ENCODE results near the gene SLC17A9. TPM values are rescaled to one million over a fixed set of nuclear protein-coding genes. Genes with fewer than 3 reads are reported as not detected.

The SLC17A9 gene
- total RNA-seq, 1 donor from 2014 or later = 1.2 TPM

DNA sequence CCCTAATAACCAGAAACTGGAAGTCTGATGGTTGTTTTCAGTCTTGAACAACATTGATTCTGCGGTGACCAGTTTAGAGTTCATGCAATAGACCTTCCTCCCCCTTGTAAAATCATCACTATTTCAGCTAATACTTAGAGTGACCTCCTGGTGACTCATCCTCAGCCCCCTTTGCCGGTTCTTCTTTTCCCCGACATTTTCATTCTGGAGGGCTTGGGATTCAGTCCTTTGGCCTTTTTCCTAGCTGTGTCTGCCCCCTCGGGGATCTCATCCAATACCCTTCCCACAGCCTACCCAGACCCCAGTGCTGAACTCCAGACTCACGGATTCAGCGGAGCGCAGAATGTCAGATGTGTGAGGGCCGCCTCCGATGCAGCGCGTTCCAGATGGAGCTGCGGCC is 61.8 kb downstream of the SLC17A9 start:
- Mint-ChIP-seq H3K9me3 (ENCODE audit: low read depth) (peaks cover 12% of the 10 kb centered on the region), H3K36me3 (ENCODE audit: low read depth) (peaks cover 9% of the 10 kb centered on the region), H3K4me3 (ENCODE audit: unreplicated experiment) (no peak overlapping the region), H3K4me1 (ENCODE audit: low read depth) (peaks cover 5% of the 10 kb centered on the region), H3K27ac (ENCODE audit: unreplicated experiment) (no peak overlapping the region), H3K27me3 (ENCODE audit: low read depth) (peaks cover 33% of the 10 kb centered on the region)
- DNase-seq (ENCODE audit: low spot score) = no peak
- TF ChIP-seq, protein P1, sequence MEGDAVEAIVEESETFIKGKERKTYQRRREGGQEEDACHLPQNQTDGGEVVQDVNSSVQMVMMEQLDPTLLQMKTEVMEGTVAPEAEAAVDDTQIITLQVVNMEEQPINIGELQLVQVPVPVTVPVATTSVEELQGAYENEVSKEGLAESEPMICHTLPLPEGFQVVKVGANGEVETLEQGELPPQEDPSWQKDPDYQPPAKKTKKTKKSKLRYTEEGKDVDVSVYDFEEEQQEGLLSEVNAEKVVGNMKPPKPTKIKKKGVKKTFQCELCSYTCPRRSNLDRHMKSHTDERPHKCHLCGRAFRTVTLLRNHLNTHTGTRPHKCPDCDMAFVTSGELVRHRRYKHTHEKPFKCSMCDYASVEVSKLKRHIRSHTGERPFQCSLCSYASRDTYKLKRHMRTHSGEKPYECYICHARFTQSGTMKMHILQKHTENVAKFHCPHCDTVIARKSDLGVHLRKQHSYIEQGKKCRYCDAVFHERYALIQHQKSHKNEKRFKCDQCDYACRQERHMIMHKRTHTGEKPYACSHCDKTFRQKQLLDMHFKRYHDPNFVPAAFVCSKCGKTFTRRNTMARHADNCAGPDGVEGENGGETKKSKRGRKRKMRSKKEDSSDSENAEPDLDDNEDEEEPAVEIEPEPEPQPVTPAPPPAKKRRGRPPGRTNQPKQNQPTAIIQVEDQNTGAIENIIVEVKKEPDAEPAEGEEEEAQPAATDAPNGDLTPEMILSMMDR (IDR thresholded peaks at IDR 0.05) = no peak

DNA sequence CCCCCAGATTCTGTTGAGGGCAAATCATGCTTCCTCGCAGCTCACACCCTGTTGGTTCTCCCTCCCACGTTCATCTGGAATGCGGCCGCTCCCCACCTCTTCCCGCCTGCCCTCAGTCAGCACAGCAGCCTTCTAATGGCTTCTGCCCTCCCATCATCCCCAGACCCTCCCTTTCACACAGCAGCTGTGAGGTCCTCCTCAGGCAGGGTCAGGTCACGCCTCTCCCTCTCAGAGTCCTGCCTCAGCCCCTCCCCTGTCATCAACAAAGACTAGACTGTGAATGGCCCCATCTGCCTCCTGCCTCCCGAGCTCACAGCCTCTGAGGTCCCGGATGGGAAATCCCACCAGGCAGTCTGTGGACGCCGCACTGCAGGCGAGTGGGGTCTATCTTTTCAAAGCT is 62.2 kb downstream of the SLC17A9 start:
- Mint-ChIP-seq H3K36me3 (ENCODE audit: low read depth) (peaks cover 9% of the 10 kb centered on the region), H3K4me1 (ENCODE audit: low read depth) (peaks cover 5% of the 10 kb centered on the region), H3K4me3 (ENCODE audit: unreplicated experiment) (peak overlapping the region; percentile 42), H3K27me3 (ENCODE audit: low read depth) (peaks cover 37% of the 10 kb centered on the region), H3K9me3 (ENCODE audit: low read depth) (peaks cover 12% of the 10 kb centered on the region), H3K27ac (ENCODE audit: unreplicated experiment) (no peak overlapping the region)
- DNase-seq (ENCODE audit: low spot score) = no peak
- TF ChIP-seq, protein P1 (IDR thresholded peaks at IDR 0.05) = no peak

DNA sequence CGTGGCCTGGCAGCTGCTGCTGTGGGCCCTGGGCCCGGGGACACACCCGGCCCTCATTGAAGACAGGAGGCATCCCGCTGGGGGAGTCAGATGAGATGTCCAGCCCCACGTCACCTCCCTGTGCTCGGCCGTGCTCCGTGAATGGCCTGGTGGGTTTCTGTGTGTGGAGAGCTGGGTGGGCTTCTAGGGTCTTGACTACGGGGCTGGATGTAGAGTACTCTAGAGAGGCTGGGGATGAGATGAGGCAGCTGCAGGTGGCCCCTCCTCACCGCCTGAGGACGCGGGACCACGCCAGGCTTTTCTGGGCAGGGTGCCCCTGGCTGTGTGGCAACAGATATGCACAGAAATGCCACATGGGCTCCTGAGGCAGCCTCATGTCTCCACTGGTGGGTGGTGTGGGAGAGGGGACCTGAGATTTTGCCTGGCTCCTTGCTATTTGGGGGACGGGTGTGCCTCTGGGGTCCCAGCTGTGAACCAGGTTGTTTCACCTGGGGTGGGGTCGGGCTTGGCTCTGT is 62.7 kb downstream of the SLC17A9 start:
- TF ChIP-seq, protein P1 (IDR thresholded peaks at IDR 0.05) = no peak
- H3K27me3 Mint-ChIP-seq (ENCODE audit: low read depth) = peaks cover 37% of the 10 kb centered on the region
- peak; percentile 77 for DNase-seq (ENCODE audit: low spot score)
- peaks cover 5% of the 10 kb centered on the region for H3K4me1 Mint-ChIP-seq (ENCODE audit: low read depth)
- no peak overlapping the region for H3K4me3 Mint-ChIP-seq (ENCODE audit: unreplicated experiment)
- H3K9me3 Mint-ChIP-seq (ENCODE audit: low read depth) = peaks cover 12% of the 10 kb centered on the region
- no peak overlapping the region for H3K27ac Mint-ChIP-seq (ENCODE audit: unreplicated experiment)
- H3K36me3 Mint-ChIP-seq (ENCODE audit: low read depth) = peaks cover 9% of the 10 kb centered on the region

DNA sequence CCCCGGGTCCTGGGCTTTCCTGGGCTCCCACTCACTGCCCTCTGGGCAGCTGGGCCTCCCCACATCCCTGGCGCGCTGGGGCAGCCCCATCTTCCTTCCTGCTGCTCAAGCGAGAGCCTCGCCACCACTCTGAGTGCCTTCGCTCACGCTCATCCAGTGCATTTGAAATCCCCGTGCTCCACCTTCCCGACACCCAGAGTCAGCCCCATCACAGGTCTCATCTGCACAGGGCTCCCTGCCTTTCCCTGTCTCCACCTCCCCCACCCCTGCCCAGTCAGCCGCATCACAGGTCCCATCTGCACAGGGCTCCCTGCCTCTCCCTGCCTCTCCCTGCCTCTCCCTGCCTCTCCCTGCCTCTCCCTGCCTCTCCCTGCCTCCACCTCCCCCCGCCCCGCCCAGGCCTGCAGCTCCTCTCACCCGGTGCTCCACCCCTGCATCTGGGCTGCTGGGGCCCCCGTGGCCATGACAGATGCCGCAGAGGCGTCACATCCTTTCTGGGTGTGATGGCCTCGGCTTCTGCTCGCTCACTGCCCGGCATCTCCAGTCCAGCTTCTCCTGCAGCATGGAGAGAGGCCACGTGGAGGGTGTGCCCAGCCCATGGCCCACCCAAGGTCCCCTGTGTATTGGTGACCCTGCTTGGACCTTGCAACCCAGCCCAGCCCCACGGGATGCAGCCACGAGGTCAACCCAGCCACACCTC is 63.3 kb downstream of the SLC17A9 start:
- TF ChIP-seq, protein P1 (IDR thresholded peaks at IDR 0.05) = no peak
- peak; percentile 91 for DNase-seq (ENCODE audit: low spot score)
- Mint-ChIP-seq H3K9me3 (ENCODE audit: low read depth) (peaks cover 12% of the 10 kb centered on the region), H3K27ac (ENCODE audit: unreplicated experiment) (no peak overlapping the region), H3K36me3 (ENCODE audit: low read depth) (peaks cover 7% of the 10 kb centered on the region), H3K4me1 (ENCODE audit: low read depth) (peaks cover 5% of the 10 kb centered on the region), H3K27me3 (ENCODE audit: low read depth) (peaks cover 38% of the 10 kb centered on the region), H3K4me3 (ENCODE audit: unreplicated experiment) (no peak overlapping the region)

DNA sequence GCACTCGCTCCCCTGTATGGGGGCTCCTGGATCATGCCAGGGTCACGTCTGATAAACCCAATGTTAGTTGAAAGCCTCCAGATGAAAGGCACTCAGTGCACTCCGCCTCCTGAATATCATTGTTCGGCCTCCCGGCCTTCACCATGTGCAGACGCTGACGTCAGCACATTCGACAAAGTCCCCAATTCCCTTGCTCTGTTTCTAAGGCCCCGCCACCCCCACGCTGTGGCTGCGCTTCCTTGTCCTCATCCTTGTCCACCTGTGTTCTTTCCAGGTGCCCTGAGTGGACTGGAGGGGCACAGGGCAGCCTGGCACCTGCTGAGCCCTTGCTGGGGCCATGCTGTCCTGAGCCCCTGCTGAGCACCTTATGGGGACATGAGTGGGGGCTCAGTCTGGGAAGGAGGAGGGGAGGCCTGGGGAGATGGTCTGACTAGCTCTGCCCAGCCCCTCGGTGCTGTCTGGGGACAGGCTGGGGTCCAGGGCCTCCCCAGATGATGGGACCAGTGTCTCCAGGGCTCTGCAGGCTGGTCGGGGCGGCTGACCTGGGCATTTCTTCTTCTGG is 64.1 kb downstream of the SLC17A9 start:
- Mint-ChIP-seq H3K27me3 (ENCODE audit: low read depth) (peaks cover 41% of the 10 kb centered on the region), H3K36me3 (ENCODE audit: low read depth) (peaks cover 7% of the 10 kb centered on the region), H3K4me3 (ENCODE audit: unreplicated experiment) (no peak overlapping the region), H3K27ac (ENCODE audit: unreplicated experiment) (no peak overlapping the region), H3K9me3 (ENCODE audit: low read depth) (peaks cover 12% of the 10 kb centered on the region), H3K4me1 (ENCODE audit: low read depth) (peaks cover 5% of the 10 kb centered on the region)
- DNase-seq (ENCODE audit: low spot score) = peak; percentile 60
- TF ChIP-seq, protein P1 (IDR thresholded peaks at IDR 0.05) = no peak
